AG10803 (cell line): ENCODE results near the gene KATNB1.

Source experiments
- DNase-seq: peaks from one replicate; pipeline ENCODE4 v3.0.0; 2010; ENCODE audit warnings: low read depth
- H3K4me3 ChIP-seq: 2 replicates; pipeline ENCODE4 v1.5.1; 2011; ENCODE audit warnings: mild to moderate bottlenecking, low read length, control low read depth
- TF ChIP-seq, protein P1 (sequence below): conservative IDR thresholded peaks from 2 replicates; pipeline ENCODE4 v1.5.1; 2011; ENCODE audit warnings: mild to moderate bottlenecking, low read length, control low read depth, inconsistent platforms

Gene KATNB1

DNA sequence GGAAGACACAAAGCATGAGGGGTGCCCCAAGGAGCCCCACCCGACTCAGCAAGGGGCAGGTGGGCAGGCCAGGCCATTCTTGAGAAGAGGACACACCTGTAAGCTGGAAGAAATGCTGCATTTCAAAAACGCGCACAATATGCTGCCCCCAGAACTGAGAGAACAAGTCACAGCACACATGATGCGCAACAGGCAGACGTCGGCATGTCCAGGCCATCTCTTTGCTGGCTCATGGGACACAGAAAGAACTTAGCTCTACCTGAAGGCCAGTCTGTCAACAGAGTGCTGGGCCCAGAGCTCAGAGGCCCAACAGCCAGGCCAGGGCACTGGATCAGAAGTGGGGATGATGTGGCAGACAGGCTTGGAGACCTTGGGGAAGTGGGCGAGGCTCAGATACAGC is 48.8 kb downstream of the KATNB1 start:
- no peak for DNase-seq
- no peak overlapping the region for H3K4me3 ChIP-seq
- TF ChIP-seq, protein P1, sequence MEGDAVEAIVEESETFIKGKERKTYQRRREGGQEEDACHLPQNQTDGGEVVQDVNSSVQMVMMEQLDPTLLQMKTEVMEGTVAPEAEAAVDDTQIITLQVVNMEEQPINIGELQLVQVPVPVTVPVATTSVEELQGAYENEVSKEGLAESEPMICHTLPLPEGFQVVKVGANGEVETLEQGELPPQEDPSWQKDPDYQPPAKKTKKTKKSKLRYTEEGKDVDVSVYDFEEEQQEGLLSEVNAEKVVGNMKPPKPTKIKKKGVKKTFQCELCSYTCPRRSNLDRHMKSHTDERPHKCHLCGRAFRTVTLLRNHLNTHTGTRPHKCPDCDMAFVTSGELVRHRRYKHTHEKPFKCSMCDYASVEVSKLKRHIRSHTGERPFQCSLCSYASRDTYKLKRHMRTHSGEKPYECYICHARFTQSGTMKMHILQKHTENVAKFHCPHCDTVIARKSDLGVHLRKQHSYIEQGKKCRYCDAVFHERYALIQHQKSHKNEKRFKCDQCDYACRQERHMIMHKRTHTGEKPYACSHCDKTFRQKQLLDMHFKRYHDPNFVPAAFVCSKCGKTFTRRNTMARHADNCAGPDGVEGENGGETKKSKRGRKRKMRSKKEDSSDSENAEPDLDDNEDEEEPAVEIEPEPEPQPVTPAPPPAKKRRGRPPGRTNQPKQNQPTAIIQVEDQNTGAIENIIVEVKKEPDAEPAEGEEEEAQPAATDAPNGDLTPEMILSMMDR = no peak

DNA sequence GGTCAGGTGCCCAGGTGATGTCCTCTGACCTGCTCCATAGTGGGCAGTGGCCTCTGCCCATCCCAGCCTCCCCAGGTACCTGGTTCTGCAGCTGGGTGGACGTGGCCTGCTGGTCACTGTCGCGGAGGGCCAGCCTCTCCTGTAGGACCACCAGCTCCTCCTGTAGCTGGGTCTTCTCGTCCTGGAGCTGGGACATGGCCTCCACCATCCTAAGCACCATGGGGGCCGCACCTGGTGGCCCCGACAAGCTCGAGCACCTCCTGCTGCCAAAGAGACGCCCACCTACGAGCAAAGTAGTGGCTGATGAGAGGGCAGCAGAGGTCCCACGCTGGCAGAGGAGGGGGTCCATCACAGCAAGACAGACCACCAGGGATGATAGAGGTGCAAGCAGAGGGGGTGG is 49.8 kb downstream of the KATNB1 start:
- DNase-seq = no peak
- H3K4me3 ChIP-seq = no peak overlapping the region
- TF ChIP-seq, protein P1 = no peak

DNA sequence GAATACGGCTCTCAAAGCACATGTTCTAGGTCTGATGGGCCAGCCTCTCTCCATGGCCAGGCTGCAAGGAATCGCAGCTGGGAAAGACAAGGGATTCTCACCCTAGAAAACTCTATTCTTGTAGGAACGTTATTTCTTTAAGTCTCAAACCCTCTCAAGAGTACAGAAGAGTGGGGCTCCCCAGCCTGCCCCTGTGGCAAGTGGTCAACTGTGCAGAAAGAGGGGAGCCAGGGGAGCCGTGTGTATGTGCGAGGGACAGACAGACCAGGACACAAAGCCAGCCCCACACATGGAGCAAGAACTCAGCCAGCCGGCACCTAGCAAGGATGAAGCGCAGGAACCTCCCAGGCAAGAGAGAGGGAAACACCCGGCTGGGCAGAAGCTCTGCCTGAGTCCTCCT is 50.4 kb downstream of the KATNB1 start:
- TF ChIP-seq, protein P1 = no peak
- no peak overlapping the region for H3K4me3 ChIP-seq
- no peak for DNase-seq

DNA sequence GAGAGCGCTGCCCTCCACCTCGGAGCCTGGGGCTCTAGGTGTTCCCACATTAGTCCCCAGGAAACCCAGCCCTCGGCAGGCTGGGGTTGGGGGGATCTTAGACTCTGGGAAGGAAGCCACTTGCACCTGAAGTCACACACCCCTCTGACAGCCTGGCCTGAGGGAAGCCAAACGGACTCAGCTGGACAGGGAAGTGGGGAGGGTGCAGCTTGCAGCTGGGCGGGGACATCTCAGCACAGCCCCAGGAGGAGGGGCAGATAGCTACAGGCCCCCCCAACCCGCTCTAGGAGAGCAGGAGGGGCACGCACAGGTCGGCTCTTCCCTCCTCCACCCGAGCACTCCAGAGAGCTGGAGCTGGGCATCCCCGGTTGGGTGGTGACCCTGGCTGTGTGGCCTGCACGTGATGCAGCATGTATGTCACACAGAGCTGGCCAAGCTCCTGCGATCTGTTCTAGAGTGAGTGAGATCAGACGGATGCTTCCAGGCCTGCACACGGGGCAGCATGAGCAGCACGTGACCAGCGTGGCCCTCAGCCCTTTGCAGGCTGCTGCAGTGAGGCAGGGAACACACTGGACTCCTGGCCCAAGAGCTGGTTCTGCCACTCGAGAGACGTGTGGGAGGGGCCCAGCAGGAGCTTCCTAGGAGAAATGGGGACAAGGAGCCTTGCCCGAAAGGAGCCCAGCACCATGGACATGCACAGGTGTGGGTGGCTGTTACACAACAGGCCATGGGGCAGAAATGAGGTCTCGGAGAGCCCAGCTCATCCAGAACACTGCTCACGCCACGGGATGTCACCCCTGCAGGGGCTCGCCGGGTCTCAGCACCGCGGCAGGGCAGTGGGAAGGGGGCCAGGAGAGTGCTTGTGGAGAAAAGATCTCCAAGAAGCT is 51.3 kb downstream of the KATNB1 start:
- no peak overlapping the region for H3K4me3 ChIP-seq
- TF ChIP-seq, protein P1 = no peak
- DNase-seq = no peak

DNA sequence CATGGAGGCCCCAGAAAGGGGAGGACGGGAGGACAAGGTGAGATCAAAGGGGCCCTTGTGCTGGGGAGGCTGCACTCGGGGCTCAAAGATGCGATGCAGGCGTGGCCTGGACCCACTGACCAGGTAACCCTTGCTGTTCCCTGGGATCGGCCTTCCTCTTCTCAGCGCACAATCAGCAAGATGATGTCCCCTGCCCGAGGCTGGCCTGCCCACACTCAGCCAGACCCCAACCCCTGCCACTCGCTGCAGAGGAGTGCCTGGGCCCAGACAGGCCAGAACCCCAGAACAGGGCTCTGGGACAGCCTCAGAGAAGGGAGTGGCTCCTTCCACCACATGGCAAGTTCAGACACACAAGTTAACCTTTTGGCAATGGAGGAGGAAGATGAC is 51.9 kb downstream of the KATNB1 start:
- TF ChIP-seq, protein P1 = no peak
- no peak overlapping the region for H3K4me3 ChIP-seq

DNA sequence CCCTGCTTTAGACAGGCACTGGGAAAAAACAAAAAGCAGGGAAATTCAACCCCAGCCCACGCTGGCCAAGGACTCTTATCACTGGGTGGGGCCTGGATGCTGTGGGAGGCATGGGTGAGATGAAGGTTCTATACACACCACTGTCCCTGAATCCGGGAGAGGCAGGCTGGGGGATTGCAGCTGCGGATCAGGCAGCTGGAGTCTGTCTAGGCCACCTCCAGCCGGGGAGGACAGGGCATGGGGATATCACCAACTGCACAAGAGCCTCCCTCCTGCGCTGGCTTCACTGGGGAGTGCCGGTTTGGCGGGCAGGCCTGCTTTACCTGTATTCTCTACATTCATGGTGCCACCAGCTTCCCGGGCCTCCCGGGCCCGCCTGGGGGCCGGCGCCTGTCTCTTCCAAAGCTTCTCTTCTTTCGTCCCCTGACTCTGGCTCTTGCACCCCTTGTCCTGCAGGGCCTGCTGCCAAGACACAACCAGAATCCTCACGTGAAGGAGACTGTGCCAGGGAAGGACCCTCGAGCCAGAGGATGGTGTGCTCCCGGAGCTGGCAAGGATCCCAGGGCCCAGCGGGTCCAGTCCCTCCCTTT is 52.8 kb downstream of the KATNB1 start:
- TF ChIP-seq, protein P1 = no peak
- H3K4me3 ChIP-seq = no peak overlapping the region
- no peak for DNase-seq

More for the DNA sequence above, 51.9 kb downstream of the KATNB1 start:
- DNase-seq = no peak

DNA sequence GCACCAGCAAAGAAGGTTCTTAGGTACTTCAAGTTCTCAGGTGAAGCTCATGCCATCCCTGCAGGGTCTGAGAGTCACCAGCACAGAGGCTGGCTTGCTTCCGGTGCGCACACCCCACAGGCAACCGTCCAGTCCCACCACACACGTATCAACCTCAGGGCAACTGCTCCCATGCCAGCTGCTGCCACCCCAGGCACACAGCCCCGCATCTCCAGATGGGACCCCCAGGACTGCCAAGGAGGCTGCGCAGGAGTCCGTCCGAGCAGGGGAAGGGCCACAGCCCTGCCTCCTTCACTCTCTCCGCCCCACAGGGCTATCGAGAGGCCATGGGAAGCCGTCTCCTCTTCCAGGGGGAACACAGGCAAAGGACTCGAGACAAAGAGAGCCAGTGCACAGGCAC is 53.4 kb downstream of the KATNB1 start:
- H3K4me3 ChIP-seq = no peak overlapping the region
- TF ChIP-seq, protein P1 = no peak
- DNase-seq = no peak
